Superior temporal gyrus (tissue), 1 donor: Measurements from ENCODE around the gene PHACTR3.

Experiments used
- DNase-seq: peaks from one replicate; pipeline ENCODE4 v3.0.0-alpha.2; 2016; ENCODE audit errors: extremely low spot score

PHACTR3 gene

DNA sequence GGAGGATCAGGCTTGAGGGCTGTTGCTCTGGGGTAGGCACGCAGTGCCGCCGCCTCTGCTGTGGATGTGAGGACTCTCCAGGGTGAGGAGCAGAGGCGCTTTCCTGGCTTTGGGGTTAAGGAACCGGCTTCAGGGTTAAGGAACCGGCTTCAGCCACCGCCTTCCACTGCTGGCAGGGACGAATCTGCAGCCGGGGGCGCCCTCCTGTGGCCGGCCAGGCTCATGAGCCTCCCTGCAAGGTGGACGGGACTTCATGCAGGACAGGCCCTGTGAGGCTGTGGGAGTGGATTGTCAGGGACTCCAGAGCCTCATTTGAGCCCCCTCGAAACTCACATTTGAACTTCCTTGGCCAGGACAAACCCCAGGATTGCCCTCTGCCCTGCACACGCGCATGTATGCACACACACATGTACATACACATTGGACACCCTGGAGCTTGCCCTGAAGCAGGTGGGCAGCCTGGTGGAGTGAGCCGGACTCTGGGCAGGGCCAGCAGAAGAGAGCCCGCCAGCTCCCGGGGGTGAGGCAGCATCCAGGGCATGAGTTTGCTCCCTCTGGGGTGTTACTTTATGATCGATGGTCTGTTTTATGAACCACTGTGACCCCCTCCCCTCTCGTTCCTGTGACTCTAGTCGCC lies 146.9 kb downstream of the PHACTR3 start:
- DNase-seq: peak; percentile 84

DNA sequence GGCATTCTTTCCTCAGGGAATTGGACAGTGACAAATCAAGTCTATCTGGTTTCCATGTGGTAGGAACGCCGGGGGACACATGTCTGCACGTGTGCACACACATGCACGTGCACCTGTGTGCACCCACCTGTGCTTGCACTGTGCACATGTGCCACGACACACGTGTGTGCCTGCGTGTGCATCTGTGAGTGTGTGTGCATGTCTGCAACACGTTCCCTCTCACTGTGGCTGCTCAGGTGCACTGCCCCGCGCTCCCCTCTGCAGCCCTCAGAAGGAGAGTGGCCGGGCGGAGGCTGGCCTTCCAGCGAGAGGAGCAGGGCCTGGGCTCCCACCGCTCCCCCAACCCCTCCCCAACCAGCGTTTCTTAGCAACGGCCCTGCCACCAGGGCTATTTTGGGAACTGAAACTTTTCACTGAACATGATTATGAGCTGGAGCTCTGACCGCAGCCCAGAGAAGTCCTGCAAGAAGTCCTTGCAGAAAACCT lies 147.8 kb downstream of the PHACTR3 start:
- DNase-seq: no peak

DNA sequence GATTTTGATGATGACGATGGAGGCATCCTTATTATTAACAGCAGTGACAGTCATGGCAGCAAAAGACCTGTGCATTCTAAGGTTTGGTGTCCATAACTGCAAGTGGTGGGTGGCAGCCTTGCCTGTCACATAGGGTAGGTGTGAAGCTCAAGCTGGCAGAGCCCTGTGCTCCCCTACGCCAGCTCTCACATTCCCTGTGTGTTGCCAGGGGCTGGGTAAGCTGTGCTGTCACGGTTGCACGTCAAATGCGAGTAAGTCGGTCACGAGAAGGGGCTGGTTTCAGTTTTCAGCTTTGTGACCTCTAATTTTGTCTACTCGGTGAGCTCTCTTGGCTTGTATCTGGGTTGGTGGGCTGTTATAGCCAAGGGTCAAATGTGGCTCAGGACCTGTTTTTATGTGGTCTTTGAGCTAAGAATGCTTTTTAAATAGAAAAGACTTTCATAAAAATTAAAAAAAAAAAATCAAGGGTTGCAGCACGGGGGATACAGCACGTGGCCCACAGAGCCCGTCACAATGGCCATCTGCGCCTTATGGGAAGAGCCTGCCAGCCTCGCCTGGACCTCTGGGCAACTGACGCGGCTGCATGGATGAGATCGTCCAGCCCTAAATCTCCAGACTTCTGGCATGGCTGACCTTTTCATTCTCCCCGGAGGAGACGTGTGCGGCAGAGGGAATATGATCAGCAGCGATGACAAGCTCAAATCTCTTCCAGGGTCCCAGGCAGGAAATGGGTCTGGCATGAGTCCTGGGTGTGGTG lies 148.5 kb downstream of the PHACTR3 start:
- DNase-seq: no peak

GRCh38 chr20:59753836-59754235 lies 149.5 kb downstream of the PHACTR3 start:
- DNase-seq: no peak

- DNase-seq: no peak
Observed at GRCh38 chr20:59754551-59754950, 150.2 kb downstream of the PHACTR3 start.

DNA sequence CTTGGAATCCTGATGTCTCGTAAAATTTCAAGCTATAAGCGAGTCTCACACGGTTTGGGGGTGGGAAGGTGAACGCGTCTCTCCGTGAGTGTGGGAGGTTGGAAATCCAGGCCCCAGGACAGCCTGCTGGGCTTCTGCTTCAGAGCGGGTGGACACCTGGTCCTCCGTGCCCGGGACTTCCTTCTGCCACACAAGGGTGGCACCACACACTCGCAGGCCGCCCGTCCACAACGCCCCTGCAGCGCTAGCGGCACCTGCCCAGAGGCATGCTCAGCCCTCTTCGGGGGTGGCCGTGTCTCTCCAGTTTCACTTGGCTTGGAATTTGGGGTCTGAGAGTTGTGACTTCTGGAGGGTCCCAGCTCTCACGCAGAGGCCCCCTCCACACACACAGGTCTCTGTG lies 151.9 kb downstream of the PHACTR3 start:
- no peak for DNase-seq

GRCh38 chr20:59764037-59764436 lies 159.7 kb downstream of the PHACTR3 start:
- no peak for DNase-seq

- no peak for DNase-seq
Observed at GRCh38 chr20:59765599-59766177, 161.3 kb downstream of the PHACTR3 start.

DNA sequence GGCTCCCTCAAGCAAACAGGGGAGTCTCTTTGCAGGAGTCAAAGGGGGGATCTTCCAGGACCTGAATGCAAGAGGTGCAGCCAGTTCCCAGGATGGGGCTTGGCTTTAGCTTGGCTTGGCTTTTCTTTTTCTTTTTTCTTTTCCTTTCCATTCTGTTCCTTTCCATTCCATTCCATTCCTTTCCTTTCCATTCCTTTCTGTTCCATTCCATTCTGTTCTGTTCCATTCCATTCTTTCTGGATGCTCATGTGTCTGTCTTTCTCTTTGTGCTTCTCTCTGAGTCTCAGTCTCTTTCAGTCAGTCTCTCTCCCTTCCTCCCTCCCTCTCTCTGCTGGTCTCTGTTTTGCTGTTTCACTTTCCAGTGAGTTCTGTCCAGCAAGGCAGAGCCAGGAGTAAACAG lies 163.3 kb downstream of the PHACTR3 start:
- DNase-seq: no peak

GRCh38 chr20:59770270-59770669 lies 165.9 kb downstream of the PHACTR3 start:
- DNase-seq: no peak

DNA sequence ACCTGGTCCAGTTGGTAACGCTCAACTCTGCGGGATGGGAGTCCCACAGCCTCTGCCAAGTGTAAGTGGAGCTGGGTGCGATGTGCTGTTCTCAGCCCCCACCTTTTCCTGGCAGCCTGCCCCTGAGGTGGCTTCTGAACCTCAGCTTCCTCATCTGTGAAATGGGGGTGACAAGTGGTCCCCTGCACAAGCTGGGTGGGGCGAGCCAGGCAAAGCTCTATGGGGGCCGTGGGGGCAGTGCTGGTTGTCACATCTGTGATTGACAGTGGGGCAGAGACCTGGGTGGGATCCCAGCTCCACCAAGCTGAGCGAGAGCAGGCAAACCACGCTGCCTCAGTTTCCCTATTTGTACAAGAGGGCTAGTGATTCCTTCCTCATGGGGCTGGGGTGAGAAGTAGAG lies 166.5 kb downstream of the PHACTR3 start:
- no peak for DNase-seq

GRCh38 chr20:59771506-59772372 lies 167.4 kb downstream of the PHACTR3 start:
- no peak for DNase-seq

GRCh38 chr20:59772373-59772705 lies 168.0 kb downstream of the PHACTR3 start:
- no peak for DNase-seq

DNA sequence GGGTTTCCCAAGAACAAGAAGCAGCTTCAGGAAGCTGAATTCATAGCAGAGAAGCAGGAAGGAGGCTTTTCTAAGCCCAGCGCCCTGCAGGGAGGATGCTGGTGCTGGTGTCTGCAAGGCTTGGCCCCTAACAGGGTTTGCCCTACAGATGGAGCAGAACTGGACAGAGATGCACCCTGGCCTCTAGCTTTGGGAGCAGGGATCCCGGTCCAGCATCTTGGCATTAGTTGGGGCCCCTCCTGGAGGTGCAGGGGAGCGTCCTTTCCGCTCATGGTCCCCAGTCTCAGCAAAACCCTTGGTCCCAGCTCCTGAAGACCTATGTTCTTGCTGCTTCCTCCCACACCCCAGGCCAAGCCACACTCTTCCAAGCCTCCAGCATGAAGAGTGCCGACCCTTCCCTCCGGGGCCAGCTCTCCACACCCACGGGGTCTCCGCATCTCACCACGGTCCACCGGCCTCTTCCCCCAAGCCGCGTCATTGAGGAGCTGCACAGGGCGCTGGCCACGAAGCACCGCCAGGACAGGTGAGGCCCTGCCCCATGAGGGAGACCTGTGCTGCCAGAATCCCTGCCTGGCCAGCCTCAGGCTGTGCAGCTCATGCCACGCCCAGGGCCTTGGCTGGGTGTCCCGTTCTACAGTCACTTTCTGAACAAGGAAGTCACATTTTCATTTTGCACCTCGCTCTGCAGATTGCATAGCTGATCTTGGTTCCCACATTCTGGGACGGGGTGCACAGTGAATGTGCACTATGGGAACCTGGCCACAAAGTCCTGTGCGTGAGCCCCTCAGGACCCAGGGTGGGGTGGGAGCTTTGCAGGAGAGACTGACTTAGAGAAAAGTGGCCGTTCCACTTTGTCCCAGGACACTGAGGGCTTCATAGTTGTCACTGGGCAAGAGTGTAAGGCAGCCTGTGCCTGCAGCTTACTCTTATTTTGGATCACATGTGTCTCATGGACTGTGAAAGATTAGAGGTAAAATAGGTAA lies 168.9 kb downstream of the PHACTR3 start:
- DNase-seq: no peak

DNA sequence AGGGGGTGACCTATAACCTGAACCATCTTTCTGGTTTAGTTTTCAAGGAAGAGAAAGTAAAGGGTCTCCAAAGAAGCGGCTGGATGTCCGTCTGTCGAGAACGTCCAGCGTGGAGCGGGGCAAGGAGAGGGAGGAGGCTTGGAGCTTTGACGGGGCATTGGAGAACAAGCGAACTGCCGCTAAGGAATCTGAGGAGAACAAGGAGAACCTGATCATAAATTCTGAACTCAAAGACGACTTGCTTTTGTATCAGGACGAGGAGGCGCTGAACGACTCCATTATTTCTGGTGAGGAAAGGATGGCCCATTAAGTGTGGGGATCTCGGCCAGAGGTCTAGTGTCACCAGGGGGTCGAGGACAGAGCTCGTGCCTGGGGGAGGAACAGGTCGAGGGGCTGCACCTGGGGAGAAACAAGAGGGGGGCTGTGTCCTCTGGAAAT lies 169.9 kb downstream of the PHACTR3 start:
- no peak for DNase-seq

- DNase-seq: no peak
Observed at GRCh38 chr20:59774921-59775686, 170.8 kb downstream of the PHACTR3 start.

DNA sequence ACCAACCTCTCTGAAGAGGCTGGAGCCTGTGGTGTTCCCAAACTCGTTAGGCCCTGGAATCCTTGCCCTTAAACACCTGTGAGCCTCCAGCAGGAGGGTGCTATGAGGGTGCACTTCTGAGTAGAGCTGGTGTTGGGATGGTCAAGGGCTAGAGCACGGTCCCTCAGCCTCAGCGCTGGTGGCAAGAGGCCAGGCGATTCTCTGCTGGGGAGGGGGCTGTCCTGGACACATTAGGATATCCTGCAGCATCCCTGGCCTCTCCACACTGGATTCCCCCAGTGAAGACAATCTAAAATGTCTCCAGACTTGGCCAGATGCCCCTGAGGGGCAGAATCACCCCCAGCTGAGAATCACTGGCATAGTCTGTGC lies 171.3 kb downstream of the PHACTR3 start:
- DNase-seq: no peak

GRCh38 chr20:59776059-59776603 lies 171.8 kb downstream of the PHACTR3 start:
- no peak for DNase-seq

DNA sequence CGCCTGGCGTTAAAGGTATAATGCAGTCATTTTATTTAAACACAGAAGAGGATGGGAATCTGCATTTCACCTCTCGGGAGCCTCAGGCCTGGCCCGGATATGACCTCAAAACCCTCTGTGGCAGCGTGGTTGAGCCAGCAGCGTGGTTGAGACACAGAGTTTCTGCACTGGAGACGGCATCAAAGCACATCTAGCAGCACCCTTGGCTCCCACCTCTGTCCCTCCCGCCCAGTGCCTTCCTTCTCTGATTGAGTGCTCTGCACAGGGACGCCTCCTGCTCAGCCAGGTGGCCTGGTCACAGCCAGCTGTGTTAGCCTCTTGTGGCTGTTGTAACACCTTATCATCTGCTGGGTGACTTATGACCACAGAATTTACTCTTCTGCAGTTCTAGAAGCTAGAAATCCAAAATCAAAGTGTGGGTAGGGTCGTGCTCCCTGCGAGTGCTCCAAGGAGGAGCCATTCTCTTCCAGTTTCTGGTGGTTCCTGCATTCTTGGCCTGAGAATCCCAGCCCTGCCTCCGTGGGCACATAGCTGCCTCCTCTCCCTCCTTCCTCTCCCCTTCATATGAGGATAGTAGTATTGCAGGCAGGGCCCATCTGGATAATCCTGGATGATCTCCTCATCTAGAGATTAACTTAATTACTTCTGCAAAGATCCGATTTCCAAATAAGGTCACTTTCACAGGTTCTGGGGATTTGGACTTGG lies 172.4 kb downstream of the PHACTR3 start:
- DNase-seq: no peak
